ENCODE measurements around the gene CIDEB.
"Not testable (repeated sequence)": the region's sequence is repeated elsewhere in the genome, so short reads cannot be mapped to it uniquely, and the experiment has no call there.

The CIDEB gene, protein sequence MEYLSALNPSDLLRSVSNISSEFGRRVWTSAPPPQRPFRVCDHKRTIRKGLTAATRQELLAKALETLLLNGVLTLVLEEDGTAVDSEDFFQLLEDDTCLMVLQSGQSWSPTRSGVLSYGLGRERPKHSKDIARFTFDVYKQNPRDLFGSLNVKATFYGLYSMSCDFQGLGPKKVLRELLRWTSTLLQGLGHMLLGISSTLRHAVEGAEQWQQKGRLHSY

DNA sequence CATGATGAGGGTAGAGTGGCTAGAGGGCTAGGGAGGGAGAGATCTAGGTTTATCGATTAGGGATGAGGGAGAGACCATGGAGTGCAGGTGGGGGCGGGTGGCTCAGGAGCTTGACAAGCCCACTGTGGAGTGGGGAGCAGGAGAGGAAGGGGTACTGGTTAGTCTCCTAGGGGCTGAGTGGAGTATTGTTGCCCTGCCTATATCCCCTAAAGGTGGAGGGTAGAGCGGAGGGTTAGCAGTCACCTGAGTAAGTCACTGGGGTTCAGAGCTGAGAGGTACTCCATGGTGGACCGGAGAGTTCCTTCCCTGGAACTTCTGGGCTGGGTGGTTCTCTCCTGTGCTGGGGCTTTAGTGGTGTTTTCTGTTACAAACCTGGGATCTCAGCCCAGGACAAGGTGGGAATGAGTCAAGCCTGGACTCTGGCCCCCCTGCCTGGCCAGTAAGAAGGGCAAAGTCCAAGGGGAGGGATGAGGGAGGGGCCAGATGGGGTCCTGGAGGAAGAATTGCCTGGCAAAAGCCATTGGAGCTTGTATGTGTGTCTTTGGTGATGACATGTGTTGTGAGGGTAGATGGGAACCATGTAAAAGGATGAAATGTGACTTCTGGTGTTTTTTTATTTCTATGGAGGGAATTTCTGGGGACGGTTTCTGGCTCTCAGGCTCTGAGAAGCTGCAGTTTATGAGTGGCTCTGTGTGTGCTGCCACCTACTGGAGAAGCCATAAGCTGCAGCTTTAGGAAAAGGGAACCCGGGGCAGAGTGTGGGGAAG, at the start of gene CIDEB:
TSS of gene CIDEB (minus strand) at position 403 of the 767 bp plus-strand sequence. CDS start at position 284, 119 bp downstream.
- DNase-seq: peak; percentile 50

DNA sequence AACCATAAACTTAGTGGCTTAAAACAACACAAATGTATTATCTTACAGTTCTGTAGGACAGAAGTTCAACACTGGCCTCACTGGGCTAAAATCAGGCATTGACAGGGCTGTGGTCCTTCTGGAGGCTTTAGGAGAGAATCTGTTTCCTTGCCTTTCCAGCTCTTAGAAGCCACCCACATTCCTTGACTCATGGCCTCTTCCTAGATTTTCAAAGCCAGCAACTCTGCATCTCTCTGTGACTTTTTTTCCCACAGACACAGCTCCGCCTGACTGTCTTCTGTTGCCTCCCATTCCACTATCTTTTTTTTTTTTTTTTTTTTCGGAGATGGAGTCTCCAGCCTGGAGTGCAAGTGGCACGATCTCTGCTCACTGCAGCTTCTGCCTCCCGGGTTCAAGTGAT, 48.4 kb upstream of the CIDEB start:
- no peak for DNase-seq

DNA sequence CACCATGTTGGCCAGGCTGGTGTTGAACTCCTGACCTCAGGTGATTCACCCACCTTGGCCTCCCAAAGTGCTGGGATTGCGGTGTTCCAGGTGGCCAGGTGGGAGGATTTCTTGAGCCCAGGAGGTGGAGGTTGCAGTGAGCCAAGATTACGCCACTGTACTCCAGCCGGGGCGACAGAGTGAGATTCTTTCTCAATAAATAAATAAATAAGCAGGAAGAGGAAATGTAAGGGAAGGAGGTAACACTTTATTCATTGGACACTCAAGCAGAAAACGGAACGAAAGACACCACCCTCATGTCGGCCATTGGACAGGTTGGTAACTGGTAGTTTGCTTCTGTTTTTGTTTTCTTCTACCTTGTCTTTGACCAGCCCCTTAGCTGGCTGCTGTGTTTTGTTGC, 47.2 kb upstream of the CIDEB start:
- DNase-seq: no peak

DNA sequence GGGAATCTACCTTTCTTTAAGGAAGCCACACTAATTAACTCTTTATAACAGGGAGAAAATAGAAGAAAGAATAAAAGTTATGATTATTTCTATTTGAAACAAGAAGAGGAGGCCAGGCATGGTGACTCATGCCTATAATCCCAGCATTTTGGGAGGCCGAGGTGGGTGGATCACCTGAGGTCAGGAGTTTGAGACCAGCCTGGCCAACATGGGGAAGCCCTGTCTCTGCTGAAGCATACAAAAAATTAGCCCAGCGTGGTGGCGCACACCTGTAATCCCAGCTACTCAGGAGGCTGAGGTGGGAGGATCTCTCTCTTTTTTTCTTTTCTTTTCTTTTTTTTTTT, 46.7 kb upstream of the CIDEB start:
- not testable (repeated sequence) for DNase-seq

DNA sequence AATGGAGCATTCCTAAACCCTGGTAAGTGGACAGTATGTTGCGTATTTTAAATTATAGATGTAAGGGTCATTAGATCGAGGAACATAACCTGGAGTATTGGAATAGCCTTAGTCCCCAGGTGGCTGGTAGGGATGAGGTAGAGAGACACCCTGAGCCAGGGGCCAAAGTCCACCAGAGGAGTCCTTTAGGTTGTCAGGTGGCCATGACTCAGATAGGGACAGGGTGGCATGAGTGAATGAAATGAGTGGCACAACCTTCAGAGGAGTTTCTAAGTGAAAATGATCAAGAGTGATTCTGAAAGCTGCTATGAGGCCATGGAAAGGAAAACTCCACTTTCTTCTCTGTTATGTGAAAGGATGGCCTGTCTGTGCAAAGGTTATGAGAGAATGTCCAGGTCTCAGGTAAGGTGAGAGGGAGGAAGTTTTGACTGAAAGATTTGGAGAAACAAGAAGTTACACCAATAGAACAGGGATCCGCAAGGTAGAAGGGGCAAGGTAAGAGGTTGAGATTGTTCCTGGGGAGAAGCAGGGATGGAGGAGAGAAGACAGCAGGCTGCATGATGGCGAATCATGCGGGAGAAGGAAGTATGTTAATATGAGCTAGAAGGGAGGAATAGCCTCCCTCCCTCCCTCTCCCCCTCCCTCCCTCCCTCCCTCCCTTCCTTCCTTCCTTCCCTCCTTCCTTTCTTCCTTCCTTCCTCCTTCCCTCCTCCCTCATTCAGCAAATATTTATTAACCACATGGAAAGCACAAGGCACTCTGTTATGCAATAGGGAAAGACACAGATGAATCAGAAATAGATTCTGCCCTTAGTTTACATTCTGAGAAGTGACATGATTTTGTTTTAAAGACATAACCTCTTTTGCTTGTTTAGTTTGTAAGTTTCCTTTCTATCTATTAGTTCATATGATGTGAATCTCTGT, 46.0 kb upstream of the CIDEB start:
- DNase-seq: no peak

DNA sequence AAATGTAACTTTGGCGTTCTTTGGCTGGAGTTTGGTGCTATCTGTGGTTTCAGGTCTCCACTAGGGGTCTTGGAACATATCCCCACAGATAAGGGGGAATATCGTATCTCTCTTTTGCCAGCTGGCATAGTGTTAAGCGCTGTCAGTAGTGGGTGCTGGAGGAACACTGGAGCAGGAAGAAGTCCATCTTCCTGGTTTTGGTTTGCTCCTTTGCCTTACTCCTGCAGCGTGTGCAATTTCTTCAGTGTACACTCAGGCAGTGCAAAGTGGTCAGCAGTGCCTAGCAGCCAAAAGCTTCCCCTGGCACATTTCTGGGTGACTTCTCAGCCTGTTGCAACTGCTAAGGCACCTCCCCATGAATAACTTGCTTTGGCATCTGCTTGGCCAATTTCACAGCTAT, 43.7 kb upstream of the CIDEB start:
- peak; percentile 65 for DNase-seq

DNA sequence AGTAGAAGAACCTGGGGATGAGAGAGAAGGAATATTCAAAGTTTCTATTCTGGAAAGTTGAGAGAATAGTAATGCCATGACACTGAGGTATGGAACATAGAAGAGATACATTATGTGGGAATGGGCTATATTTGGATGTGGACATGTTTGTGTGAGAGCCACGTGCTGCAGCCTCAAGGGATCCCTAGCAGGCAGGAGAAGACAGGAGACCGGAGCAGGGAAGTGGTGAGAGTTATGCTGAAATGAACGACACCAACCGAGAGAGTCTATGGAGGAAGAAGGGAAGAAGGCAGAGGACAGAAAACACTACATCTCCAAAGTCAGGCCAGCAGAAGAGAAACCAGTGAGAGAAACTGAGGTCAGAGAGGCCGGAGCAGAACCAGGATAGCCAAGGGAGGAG, 42.0 kb upstream of the CIDEB start:
- DNase-seq: no peak

DNA sequence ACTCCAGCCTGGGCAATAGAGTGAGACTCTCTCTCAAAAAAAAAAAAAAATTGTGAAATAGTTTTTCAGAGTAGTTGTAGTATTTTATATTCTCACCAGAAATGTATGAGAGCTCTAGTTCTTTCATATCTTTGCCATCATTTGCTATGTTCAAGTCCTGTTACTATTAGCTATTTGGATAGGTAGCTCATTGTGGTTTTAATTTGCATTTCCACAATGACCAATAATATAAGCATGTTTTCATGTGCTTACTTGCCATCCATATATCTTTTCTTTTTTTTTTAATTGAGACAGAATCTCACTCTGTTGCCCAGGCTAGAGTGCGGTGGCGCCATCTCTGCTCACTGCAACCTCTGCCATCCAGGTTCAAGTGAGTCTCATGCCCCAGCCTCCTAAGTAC, 40.4 kb upstream of the CIDEB start:
- no peak for DNase-seq

DNA sequence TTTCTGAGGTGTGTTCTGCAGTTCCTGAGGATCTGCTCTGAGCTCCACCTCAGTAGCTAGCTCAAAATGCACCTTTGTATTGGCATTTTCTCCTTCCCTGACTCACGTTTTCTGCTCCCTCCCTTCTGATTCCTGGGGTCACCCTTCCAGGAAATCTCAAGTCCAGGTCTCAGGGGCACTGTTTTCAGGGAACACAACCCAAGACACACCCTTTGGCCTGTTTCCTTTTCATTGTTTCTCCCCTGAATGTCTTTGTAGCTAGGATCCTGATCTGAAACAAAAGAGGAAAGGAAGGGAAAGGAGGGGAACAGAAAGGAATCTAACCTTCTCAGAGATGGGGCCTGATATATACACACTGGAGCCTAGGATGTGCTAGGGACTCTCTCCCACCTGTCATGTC, 39.4 kb upstream of the CIDEB start:
- DNase-seq: no peak

DNA sequence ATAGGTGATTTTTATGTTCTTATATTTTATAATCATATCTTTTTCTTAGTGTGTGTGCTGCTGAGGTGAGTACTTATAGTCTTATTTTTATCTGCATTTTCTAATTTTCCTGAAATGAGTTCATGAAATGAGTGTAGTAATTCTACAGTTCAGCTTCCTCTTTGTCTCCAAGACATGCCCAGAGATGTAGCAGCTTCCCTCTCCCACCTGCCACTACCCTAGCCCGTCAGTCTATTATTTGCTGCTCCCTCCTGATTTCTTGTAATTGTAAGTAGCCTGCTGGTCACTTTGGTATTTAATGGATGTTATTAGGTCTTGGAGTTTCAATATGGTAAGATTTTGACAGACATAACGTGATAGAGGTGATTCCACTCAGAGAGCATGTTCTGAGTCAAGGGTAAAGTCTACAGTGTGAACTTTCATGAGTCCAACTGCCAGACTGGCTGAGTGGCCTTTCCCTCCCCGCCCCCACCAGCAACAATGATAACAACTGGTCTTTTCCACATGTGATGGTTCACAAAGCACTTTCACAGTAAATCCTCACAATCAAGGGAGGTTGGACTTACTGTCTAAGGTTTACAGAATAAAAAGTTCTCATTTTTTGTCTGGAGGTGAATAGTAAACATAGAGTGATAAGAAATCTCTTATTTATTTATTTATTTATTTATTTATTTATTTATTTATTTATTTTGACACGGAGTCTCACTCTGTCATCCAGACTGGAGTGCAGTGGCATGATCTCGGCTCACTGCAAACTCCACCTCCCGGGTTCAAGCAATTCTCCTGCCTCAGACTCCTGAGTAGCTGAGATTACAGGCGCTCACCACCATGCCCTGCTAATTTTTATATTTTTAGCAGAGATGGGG, 36.3 kb upstream of the CIDEB start:
- no peak for DNase-seq

DNA sequence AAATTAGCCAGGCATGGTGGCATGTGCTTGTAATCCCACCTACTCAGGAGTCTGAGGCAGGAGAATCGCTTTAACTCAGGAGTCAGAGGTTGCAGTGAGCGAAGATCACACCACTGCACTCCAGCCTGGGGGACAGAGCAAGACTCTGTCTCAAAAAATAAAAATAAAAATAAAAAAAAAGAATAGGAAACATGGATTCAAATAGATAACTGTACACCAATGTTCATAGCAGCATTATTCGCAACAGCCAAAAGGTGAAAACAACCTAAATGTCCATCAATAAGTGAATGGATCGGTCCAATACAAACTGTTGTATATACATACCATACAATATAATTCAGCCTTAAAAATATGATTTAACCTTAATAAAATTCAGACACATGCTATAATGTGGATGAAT, 35.1 kb upstream of the CIDEB start:
- no peak for DNase-seq

DNA sequence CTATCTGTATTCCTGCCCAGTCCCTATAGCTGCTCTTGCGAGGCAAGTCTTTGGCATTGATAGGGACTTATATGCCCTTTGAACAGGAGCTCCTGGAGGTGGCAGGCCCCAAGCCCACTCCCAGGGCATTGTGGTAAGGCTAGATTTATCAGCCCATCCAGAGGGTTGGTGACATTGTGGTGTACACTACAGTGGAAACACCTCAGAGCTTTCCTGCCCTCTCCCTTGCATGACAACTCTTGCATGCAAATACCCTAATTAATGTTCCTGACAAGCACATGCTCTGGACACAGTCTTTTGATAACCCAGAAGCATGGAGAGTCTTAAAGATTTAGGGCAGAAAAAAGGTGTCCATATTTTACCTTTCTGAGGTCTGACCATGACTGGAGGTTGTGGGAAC, 32.8 kb upstream of the CIDEB start:
- no peak for DNase-seq

DNA sequence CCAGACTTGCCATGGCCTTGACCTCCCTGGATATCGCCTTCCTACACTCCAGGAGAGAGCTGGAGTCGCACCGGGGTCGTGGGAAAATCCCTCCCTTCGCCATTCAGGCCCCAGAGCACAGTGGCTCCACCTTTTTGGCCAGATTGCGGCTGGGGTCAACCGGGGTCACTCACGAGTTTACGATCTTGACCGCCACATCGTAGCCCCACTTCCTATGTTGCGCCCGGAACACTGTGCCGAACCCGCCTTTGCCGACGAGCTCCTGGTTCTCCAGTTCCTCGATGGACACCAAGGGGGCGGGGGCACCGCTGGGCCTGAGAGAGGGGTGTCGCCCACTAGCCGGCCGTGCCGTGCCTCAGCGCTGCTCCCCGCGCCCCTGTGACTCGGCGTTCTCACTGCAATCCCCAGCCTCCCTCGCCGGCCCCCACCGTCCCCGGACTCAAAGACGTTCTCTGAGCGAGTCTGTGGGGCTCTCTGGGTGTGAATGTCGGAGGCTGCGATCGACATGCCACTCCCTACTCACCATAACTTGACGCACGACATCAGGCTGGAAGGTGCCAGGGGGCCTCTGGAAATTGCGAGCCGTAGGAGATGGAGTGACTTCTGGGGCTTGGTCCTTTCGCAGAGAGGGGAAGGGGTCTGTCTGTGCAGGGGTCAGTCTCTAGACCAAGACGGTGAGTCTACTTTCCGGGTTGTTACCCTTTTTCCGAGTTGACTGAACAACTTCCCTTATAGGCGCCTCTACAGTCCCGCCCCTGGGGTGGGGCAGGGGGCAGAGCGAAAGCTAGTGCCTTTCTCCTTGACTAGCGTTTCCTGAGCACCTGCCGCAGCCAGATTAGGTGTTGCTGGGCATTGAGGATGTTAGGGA, 31.7 kb upstream of the CIDEB start, which contains the start of gene RIPK3:
TSS of gene RIPK3 (minus strand) at position 708 of the 868 bp plus-strand sequence. CDS start at position 543, 165 bp downstream.
- peak; percentile 72 for DNase-seq

DNA sequence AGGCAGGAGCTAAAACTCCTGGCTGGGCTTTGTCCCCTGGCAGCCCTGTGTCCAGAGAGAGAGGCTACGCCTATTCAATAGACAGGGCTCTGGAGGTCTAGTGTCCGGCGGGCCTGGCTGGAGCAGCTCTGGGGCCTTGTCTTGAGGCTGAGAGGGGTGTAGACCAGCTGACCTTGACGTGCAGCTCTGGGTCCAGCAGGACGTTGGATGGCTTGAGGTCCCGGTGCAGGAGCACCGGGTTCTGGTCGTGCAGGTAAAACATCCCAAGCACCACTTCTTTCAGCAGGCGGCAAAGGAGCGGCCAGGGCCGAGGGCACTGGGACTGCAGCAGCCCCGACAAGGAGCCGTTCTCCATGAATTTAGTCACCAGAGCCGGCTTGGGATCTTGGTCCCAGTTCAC, 31.1 kb upstream of the CIDEB start:
- no peak for DNase-seq

DNA sequence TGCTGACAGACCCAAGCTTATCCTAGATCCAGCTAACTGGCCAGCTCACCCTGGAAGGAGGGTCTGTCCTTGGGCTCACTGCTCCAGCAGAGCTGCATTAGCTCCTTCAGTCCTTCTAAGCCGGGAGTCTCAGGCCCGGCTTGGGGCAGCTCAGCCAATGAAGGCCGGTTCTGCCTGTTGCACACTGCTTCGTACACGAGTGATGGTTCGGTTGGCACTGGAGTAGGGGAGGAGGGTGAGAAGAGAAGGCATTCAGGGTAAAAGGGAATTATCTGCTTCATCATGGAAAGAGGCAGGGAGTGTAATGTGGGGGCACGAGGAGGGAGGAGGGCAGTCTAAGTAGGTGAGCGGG, 30.0 kb upstream of the CIDEB start:
- DNase-seq: no peak

DNA sequence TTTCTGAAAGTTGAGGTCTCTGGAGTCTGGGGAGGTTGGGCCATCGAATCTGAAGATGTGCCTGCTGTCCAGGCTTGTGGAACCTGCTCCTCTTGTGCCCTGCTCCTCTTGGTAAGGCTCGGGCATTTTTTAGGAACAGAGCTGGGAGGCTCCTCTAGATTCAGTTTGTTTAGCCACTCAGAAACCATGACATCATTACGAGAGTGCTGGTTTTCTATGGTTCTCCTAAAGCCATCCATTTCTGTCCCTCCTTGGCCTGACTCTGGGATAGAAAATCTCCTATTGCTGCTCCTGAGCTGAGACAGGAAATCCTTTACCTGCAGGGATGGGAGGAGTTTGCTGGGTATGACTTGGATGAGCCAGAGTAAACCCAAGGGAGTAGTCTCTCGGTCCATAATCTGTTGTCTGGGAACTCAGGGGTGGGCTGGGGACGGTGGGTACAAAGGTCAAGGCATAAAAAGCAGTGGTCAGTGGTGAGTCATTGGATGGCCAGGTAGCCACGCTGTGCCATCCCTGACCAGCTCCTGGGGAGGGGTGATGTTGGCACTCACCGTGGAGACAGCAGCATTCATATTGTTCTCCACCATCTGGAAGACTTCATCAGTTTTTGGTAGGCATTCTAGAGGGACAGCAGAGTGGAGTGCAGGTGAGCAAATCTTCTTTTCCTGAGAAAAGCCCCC, 29.5 kb upstream of the CIDEB start:
- DNase-seq: no peak

DNA sequence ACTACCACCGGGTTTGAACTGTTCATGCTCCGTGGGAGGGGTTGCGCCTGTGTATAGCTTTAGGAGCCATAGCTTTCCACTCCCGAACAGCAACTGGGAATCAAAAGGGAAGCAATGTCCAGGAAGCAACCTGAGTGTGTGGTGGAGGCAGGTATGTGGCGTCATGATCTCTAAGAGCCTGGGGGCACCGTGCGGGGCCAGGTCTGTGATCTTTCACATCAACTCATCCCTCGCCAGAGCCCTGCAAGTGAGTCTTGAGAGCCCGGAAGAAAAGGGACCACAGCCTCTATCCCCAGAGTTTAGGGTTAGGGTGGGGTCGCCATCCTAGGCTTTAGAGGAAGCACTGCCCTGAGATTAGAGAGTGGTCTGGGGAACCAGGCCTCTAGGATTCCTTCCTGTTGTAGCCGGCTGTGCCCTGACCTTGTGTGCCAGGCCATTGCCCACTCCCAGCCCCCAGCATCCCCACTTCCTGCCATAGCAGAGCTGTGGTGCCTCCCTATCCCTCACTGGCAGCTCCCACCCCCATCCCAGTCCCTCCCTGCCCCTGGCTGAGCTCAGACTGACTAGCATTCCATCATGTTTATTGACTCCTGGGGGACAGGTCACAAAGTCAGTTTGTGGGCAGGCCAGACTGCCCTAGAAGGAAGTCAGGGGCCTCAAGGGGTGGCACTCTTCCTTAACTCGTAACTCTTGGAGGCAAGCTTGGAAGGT, 27.8 kb upstream of the CIDEB start:
- no peak for DNase-seq

DNA sequence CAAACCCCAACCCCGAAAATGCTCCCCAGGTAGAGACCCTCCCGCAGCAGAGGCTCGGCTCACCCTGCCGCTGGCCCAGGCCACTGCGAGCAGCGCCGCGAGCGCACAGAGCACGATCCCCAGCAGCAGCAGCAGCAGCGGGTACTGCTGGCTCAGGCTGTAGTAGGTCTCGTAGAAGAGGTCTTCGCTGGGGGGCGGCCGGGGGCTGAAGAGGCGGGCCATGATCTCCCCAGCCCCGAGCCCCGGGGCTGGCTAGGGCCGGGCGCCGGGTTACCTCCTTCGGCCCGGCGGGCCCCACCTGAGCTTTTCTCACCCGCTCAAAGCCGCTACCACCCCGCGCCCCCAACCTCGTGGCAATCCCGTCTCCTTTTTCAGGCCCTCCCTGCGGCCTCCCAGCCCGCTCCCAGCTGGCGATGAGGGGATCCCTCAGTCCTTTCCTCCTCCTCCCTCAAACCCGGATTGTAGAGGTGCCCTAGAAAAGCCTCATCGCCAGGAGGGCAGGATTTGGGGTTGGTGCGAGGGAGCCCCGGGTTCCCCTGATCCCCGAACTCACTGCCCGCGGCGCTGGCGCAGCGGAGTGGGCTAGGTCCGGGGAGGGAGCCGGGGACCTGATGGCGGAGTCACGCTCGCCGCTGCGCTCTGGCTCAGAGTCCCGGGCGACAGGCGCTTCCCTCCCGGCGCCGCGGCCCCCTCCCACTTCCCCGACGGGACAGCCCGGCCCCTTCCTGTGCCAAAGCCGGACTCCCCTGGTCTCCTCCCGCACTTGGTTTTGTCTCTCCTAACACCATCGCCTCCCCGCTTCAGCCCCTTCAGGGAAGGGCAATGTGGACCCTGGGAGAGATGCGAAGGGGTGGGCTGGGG, 26.9 kb upstream of the CIDEB start, which contains the start of gene ADCY4:
TSS of gene ADCY4 (minus strand) at position 641 of the 861 bp plus-strand sequence. CDS start at position 222, 419 bp downstream.
- no peak for DNase-seq
